ENCODE results near the gene DYRK2. TPM values are rescaled to one million over a fixed set of nuclear protein-coding genes. Genes with fewer than 3 reads are reported as not detected.
"Not testable (repeated sequence)": the region's sequence is repeated elsewhere in the genome, so short reads cannot be mapped to it uniquely, and the experiment has no call there.

DYRK2 gene
- total RNA-seq, 1 donor from 2014 or later: 4.6 TPM

DNA sequence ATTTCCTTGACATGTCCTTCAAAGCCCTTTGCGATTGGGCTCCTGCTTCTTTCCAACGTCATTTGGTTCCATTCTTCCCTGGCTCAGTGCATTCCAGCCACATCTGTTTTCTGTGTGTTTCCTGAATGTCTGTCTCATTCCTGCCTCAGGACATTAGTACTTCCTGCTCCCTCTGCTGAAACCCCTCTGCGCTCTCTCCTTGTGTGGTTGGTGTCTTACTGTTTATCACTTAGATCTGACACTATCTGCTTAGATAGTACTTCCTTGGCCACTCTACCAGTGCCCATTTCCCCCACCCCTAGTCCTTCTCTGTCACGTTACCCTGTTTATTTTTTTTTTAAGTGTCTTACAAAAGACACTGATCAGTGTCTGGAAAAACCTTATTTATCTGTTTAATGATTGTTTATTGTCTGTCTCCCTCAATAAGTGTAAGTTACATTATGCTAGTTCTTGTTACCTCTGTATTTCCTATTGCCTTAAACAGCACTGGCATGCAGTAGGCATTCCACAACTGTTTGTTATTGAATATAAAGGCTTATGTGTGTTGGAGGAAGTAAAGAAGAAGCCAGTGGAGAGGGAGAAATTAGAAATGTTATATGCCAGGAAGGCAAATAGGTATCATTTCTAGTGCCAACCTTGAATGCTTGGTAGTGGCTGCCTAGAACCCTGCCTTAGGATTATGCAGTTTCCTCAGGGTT lies 21.5 kb downstream of the DYRK2 start:
- peak in 1 of 2 donors; percentile 60 for DNase-seq (ENCODE audit: low read depth in 2 of 2)

GRCh38 chr12:67671419-67671818 lies 22.9 kb downstream of the DYRK2 start:
- DNase-seq (ENCODE audit: low read depth in 2 of 2): peak in 1 of 2 donors; percentile 30

GRCh38 chr12:67671892-67672291 lies 23.3 kb downstream of the DYRK2 start:
- peak in 1 of 2 donors; percentile 58 for DNase-seq (ENCODE audit: low read depth in 2 of 2)

- DNase-seq (ENCODE audit: low read depth in 2 of 2): not testable (repeated sequence)
These were observed 24.0 kb downstream of the DYRK2 start for GRCh38 chr12:67672507-67672906.

GRCh38 chr12:67673509-67673908 lies 25.0 kb downstream of the DYRK2 start:
- not testable (repeated sequence) for DNase-seq (ENCODE audit: low read depth in 2 of 2)

DNA sequence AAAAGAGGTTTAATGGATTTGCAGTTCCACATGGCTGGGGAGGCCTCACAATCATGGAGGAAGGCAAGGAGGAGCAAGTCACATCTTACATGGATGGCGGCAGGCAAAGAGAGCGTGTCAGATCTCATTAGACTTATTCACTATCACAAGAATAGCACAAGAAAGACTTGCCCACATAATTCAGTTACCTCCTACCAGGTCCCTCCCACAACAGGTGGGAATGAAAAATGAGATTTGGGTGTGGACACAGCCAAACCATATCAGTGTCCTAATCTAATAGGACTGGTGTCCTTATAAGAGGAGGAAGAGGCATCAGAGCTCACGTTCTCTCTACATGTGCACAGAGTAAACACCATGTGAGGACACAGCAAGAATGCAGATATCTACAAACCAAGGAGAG lies 25.9 kb downstream of the DYRK2 start:
- DNase-seq (ENCODE audit: low read depth in 2 of 2): no peak

DNA sequence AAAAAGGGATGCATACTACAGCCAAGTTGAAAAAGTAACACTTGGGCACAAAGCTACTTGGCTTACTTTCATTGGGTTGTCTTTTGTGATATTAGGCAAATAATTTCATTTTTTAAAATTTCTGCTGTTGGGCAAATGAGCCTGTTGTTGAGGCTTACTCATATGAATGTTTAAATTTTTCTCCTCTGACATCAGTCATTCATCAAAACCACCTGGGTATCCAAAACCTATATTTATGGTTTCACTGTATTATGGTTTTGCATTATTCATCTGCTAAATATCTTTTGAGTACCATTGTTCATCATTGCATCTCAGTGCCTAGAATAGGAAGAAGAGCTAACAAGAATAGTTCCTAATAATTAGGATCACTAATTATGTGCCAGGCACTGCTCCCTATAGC lies 28.1 kb downstream of the DYRK2 start:
- no peak for DNase-seq (ENCODE audit: low read depth in 2 of 2)

DNA sequence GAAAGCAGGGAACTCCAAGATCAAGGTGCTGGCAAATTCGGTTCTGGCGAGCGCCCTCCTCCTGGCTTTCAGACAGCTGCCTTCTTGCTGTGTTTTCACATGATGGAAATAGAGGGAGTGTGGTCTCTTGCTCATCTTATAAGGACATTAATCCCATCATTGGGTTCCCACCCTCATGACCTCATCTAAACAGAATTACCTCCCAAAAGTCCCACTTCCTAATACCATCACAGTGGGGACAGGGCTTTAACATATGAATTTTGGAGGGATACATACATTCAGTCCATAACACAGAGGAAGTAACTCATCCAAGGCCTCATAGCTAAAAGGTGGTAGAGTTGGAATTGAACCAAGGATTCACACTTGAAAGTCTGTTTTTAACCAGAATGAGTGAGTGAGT lies 28.6 kb downstream of the DYRK2 start:
- no peak for DNase-seq (ENCODE audit: low read depth in 2 of 2)

DNA sequence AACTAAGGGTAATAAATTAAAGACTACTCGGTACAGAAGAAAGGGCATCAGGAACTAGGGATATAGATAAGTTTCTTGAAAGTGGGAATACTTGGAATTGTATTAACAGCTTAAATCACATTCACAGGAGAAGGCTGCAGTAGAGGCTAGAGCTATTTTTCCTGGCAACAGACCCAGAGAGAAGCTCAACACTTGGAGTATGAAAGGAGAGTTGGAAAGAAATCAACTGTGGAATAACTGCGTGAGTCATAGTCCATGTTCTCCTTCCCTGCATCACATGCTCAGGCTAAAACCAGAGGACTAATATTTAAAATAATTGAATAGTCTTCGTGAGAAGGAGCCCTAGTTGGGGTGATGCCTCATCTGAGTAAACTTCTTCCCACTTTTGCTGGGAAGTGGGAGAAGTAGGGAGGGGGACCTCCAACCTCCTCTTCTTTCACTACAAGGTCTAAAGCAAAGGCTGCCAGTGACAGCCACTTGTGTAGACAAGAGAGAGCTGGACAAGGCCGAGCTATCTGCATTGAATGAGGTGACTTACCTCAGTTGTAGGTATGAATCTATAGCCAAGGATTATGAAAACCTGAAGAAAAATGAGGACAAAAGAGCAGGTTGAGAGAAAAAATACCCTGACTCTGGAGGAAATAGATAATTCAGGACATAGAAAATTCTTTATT lies 32.7 kb downstream of the DYRK2 start:
- peak; percentile 52 to 87 for DNase-seq (ENCODE audit: low read depth in 2 of 2)

GRCh38 chr12:67681941-67682620 lies 33.5 kb downstream of the DYRK2 start:
- no peak for DNase-seq (ENCODE audit: low read depth in 2 of 2)

DNA sequence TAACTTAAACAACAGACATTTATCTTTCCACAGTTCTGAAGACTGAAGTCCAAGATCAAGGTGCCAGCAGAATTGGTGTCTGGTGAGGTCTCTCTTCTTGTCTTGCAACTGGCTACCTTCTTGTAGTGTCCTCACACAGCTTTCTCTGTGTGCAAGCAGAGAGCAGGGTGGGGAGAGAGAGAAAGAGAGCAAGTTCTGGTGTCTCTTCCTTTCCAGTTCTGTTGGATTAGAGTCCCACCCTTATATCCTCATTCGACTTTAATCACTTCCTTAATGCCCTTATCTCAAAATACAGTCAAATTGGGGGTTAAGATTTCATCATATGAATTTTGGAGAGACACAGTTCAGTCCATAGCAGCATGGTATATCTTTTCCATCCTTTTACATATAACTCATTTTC lies 40.8 kb downstream of the DYRK2 start:
- no peak for DNase-seq (ENCODE audit: low read depth in 2 of 2)

DNA sequence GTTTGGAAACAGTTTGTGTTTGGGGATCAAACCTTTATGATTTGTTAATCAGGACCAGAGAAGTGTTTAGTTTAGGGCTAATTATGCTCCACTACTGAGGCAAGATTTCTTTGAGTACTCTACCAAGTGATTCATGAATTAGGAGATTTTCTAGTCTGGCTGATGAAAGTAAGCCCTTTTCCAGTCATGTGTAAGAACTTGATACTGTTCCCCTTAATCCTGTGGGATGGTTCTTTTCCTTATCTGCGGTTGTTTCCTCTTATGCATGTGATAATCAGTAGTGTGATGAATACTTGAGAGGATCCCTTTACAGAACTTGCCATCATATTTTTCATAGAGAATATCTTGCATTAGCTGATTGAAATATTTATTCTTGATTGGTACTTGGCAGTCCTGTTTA lies 42.1 kb downstream of the DYRK2 start:
- DNase-seq (ENCODE audit: low read depth in 2 of 2): no peak

- DNase-seq (ENCODE audit: low read depth in 2 of 2): no peak
These were observed 42.7 kb downstream of the DYRK2 start for GRCh38 chr12:67691220-67691619.

- DNase-seq (ENCODE audit: low read depth in 2 of 2): no peak
These were observed 43.6 kb downstream of the DYRK2 start for GRCh38 chr12:67692135-67692534.

DNA sequence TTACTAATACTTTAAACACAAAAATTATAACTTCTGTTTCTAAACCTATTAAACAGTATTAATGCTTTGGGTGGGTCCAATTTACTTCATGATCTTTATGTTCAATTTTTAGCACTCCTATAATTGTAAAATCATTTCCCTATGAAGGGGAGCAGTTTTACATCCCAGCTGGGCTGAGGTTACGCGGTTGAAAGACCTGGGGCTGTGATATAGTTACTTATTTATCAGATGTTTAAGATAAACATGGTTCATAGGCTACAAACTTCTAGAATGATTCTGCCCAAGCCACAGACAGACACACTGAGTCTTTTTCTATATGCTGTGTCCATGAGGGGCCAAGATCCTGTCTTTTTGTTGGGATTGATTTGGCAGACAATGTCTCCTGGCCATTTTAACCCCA lies 44.4 kb downstream of the DYRK2 start:
- DNase-seq (ENCODE audit: low read depth in 2 of 2): no peak

DNA sequence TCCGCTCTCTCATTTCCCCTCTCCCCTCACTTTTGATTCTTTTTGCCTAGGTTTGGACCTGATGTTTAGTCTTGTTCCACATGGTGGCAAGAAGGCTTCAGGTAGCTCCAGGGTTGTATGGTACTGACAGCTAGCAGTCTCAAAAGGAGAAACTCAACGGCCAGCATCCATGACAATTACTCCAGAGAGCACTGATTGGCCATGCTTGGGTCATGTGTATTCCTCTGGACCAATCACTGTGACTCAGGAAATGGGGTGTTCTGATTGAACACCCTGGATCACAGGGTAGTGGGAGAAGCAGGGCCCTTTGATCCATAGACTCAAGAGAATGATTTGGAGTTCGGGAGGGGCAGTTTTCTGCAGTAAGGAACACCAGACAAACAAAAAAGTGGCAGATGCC lies 45.3 kb downstream of the DYRK2 start:
- no peak for DNase-seq (ENCODE audit: low read depth in 2 of 2)

GRCh38 chr12:67694306-67694900 lies 45.9 kb downstream of the DYRK2 start:
- DNase-seq (ENCODE audit: low read depth in 2 of 2): no peak

DNA sequence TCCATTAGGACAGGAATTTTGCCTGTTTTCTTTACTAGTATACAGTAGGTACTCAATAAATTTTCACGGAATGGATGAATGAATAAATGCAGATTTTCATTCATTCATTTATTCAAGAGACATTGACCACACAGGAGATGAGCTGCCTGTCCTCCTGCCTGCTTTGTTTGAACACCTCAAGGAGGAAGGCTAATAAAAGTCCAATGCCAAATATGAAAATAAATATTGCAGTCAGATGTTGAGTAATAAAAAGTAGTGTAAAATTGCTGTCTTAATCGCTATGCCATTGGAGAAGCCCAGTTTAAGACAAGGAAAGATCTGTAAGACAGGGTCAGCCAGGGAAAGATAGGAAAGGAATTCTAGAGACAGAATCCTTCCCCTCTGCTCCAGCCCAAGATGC lies 47.4 kb downstream of the DYRK2 start:
- no peak for DNase-seq (ENCODE audit: low read depth in 2 of 2)

- DNase-seq (ENCODE audit: low read depth in 2 of 2): no peak
These were observed 48.9 kb downstream of the DYRK2 start for GRCh38 chr12:67697443-67697842.

- no peak for DNase-seq (ENCODE audit: low read depth in 2 of 2)
These were observed 49.4 kb downstream of the DYRK2 start for GRCh38 chr12:67697967-67698366.

DNA sequence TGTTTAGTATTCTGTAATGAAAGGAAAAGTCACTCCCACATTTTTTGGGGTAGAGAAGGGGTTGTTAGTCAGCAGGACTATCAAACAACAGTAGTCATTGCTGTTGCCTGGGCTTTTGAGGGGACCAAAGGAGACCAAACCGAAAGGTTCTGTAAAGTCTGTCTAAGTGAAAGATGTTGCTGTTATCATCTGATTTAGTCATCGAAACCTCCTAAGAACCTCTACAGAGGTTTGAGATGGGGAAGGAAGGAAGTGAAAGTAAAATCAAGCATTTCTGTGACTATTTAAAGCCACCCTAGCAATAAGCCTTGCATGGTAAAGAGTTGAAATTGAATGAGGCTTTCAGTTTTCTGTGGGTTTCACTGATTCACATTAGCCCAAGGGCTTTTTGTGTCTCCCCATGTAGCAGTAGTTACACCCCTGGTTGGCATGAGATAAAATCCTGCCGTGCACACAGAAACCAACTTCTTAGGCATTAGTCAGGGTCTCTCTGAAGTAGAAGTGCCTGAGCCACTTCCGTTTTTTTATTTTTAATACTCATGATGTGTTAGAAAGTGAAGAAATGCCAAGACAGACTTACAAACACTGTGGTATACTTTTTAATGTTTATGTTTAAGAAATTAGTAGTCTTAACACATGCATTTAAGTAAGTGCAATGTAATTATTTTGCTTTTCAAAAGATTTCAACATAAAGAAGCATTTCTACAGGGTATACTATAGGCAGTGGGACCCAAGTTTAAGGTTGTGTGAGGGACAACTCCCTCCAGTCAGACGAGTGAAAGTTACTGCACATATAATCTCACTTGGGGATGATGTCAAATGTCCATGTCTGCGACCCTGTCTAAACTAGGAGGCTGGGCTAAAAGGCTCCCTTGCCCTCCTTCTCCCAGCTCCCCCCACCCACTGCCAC lies 50.4 kb downstream of the DYRK2 start:
- no peak for DNase-seq (ENCODE audit: low read depth in 2 of 2)
